ENCODE results near the gene AWAT2.

The AWAT2 gene

DNA sequence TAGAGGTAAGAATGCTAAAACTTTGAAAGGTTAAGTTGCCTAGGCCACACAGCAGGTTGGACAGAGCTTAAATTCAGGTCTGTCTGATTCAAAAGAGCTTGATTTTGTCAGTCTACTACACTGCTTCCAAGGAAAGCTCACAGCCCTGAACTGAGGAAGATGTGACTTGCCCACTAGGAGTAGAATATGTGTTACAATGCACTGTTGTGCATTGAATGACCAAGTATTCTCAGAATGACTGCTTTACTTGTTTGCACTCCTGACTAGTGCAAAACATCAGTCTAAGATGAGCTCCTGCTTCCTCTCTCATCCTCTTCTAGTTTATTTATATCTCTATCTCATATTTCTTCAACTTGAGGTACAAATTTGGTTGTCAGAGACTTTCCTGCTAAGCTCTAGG, 56.2 kb downstream of the AWAT2 start:
- DNase-seq, result no peak

- no peak for DNase-seq
Measured at GRCh38 chrX:69991685-69992084, 58.1 kb downstream of the AWAT2 start.
